ENCODE results near the gene R3HDML. TPM values are rescaled to one million over a fixed set of nuclear protein-coding genes. Genes with fewer than 3 reads are reported as not detected.

R3HDML gene
- total and polyA plus RNA-seq, 9 of the 15 experiments (the other 6 are each of a cell fraction or from before 2014, with no cell fraction given): not detected

DNA sequence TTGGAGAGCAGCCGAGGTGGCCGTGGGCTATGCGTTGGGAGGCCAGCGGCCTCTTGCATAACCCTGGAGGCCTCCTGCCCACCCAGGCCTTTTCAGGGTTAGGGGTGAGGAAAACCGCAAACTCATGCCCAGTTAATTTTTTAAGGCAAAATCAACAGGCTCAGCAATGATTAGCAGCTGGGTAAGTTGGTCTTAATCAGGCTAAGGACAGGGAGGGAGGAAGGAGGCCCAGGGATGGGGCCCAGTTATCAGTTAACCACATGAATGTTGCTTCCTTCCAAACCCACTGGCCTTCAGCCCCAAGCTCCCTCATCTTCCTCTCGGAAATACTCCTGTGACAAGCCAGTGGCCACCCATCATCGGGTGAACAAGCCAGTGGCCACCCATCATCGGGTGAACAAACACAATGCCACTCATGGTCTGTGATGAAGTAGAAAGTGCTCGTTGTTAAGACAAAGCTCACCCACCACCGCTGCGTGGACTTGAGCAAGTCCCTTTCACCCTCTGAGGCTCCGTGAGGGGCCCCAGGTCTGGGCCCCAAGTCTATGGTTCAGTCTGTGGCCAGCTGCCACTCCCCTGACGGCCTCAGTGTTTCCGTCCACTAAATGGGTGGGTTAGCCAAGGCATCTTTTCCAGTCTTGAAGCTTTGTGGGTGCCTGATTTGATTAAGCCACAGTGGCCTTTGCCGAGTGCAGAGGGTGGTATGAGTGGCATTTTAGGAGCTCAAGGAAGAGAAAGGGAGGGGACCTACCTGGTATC, 58.0 kb downstream of the R3HDML start:
- DNase-seq (ENCODE audit: extremely low read depth in 1 of 4, low spot score in 3 of 4) (peak; percentile 39 to 80 (median 60)), FAIRE-seq (peak; percentile 94), ATAC-seq (peak; percentile 81)
- BruUV-seq (replicated peaks): no TSS peak
- ChIA-PET CTCF (ENCODE audit: low intra/inter-chr PET ratio) (interaction anchor here (0.6 kb wide), 1 partner anchor 871 kb away, joined by 7 read pairs; no protein-coding TSS in a partner anchor), POLR2A (interaction anchor here (0.6 to 1.6 kb wide), 4 partner anchors 23 to 668 kb away, joined by 3 to 6 read pairs (median 4); no protein-coding TSS in a partner anchor)
- intact Hi-C loops (cut with micrococcal nuclease) (no loop called here), in situ Hi-C loops (cut with MboI) (no loop called here)
- Histone ChIP-seq H3K9me1 (ENCODE audit: control insufficient read depth, insufficient read depth, low read length) (no peaks in the 10 kb centered on the region), H3K4me3 (no peak overlapping the region), H4K20me1 (replicated peaks; ENCODE audit: control insufficient read depth, insufficient read depth, low read length) (no peaks in the 10 kb centered on the region), H3K27ac (ENCODE audit: extremely low read depth, low read depth, low read length) (no peak overlapping the region; the same call in 2 of the 3 replicates), H3K9ac (ENCODE audit: insufficient read depth in 1 of 2, low read depth in 2 of 2, low read length in 2 of 2) (peak overlapping the region in 1 of 2 experiments; percentile 70; a peak in 1 of 4 replicates), H2AFZ (ENCODE audit: low read depth, low read length) (0 out of 2 replicates have a peak overlapping the region, but pooled peaks have one; percentile 14), H3K36me3 (ENCODE audit: control insufficient read depth, insufficient read depth, low read length) (no peaks in the 10 kb centered on the region), H3K27me3 (ENCODE audit: control insufficient read depth in 2 of 2, insufficient read depth in 2 of 2, low read length in 2 of 2) (peaks cover 0 to 17% of the 10 kb centered on the region in 2 experiments; a peak in 2 of 5 replicates), H3K9me3 (replicated peaks; ENCODE audit: control insufficient read depth, insufficient read depth, low read depth, low read length) (no peaks in the 10 kb centered on the region), H3K79me2 (ENCODE audit: control insufficient read depth, insufficient read depth, low read length) (no peaks in the 10 kb centered on the region), H3K4me2 (ENCODE audit: insufficient read depth, low read length) (peak overlapping the region; percentile 29), H3K4me1 (replicated peaks in 1 of 2; ENCODE audit: control insufficient read depth in 2 of 2, insufficient read depth in 2 of 2, low read length in 2 of 2) (peaks cover 19 to 28% of the 10 kb centered on the region in 2 experiments)
- WGBS (ENCODE audit: insufficient coverage, low coverage, missing lambda C conversion rate): 18% methylated on average over 15 of the region's 15 CpGs
- peak; percentile 49; the same call in 1 of the 2 replicates for TF ChIP-seq CTBP1 (IDR thresholded peaks at IDR 0.05; ENCODE audit: borderline replicate concordance)
- no peak for TF ChIP-seq CSDE1 (IDR thresholded peaks at IDR 0.05)
- TF ChIP-seq, protein P1, sequence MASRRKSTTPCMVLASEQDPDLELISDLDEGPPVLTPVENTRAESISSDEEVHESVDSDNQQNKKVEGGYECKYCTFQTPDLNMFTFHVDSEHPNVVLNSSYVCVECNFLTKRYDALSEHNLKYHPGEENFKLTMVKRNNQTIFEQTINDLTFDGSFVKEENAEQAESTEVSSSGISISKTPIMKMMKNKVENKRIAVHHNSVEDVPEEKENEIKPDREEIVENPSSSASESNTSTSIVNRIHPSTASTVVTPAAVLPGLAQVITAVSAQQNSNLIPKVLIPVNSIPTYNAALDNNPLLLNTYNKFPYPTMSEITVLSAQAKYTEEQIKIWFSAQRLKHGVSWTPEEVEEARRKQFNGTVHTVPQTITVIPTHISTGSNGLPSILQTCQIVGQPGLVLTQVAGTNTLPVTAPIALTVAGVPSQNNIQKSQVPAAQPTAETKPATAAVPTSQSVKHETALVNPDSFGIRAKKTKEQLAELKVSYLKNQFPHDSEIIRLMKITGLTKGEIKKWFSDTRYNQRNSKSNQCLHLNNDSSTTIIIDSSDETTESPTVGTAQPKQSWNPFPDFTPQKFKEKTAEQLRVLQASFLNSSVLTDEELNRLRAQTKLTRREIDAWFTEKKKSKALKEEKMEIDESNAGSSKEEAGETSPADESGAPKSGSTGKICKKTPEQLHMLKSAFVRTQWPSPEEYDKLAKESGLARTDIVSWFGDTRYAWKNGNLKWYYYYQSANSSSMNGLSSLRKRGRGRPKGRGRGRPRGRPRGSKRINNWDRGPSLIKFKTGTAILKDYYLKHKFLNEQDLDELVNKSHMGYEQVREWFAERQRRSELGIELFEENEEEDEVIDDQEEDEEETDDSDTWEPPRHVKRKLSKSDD (conservative IDR thresholded peaks at IDR 0.05; ENCODE audit: low read length): no peak
- TF ChIP-seq RBM14 (IDR thresholded peaks at IDR 0.05; ENCODE audit: borderline replicate concordance, insufficient read depth, low read depth, low read length): no peak
- TF ChIP-seq RCOR1 (IDR thresholded peaks at IDR 0.05; ENCODE audit: borderline replicate concordance in 1 of 2, low read depth in 2 of 2, low read length in 2 of 2): peak in 1 of 2 experiments; percentile 71; a peak in 2 of 4 replicates
- no peak for TF ChIP-seq NONO (IDR thresholded peaks at IDR 0.05; ENCODE audit: low read depth in 2 of 2, low read length in 1 of 2)
- no peak for TF ChIP-seq MIER1 (IDR thresholded peaks at IDR 0.05; ENCODE audit: low read depth)
- no peak for TF ChIP-seq OTX1 (CRISPR knock-in tag; IDR thresholded peaks at IDR 0.05)
- TF ChIP-seq, protein P2, sequence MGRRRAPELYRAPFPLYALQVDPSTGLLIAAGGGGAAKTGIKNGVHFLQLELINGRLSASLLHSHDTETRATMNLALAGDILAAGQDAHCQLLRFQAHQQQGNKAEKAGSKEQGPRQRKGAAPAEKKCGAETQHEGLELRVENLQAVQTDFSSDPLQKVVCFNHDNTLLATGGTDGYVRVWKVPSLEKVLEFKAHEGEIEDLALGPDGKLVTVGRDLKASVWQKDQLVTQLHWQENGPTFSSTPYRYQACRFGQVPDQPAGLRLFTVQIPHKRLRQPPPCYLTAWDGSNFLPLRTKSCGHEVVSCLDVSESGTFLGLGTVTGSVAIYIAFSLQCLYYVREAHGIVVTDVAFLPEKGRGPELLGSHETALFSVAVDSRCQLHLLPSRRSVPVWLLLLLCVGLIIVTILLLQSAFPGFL (CRISPR knock-in tag; IDR thresholded peaks at IDR 0.05): no peak
- TF ChIP-seq ZC3H8 (IDR thresholded peaks at IDR 0.05): no peak
- TF ChIP-seq, protein P3, sequence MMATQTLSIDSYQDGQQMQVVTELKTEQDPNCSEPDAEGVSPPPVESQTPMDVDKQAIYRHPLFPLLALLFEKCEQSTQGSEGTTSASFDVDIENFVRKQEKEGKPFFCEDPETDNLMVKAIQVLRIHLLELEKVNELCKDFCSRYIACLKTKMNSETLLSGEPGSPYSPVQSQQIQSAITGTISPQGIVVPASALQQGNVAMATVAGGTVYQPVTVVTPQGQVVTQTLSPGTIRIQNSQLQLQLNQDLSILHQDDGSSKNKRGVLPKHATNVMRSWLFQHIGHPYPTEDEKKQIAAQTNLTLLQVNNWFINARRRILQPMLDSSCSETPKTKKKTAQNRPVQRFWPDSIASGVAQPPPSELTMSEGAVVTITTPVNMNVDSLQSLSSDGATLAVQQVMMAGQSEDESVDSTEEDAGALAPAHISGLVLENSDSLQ (IDR thresholded peaks at IDR 0.05): no peak
- TF ChIP-seq, protein P4, sequence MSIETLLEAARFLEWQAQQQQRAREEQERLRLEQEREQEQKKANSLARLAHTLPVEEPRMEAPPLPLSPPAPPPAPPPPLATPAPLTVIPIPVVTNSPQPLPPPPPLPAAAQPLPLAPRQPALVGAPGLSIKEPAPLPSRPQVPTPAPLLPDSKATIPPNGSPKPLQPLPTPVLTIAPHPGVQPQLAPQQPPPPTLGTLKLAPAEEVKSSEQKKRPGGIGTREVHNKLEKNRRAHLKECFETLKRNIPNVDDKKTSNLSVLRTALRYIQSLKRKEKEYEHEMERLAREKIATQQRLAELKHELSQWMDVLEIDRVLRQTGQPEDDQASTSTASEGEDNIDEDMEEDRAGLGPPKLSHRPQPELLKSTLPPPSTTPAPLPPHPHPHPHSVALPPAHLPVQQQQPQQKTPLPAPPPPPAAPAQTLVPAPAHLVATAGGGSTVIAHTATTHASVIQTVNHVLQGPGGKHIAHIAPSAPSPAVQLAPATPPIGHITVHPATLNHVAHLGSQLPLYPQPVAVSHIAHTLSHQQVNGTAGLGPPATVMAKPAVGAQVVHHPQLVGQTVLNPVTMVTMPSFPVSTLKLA (conservative IDR thresholded peaks at IDR 0.05): 0 out of 4 replicates have a peak, but pooled peaks of 1 of the 2 experiments have one; percentile 13

All from K562 (cell line).